Measurements from ENCODE around the gene UBASH3A. TPM values are rescaled to one million over a fixed set of nuclear protein-coding genes. Genes with fewer than 3 reads are reported as not detected.

The UBASH3A gene
- total and polyA plus RNA-seq, 12 donors, result 0.09 to 1.2 (median 0.44) TPM; not detected in 2

- DNase-seq, result no peak
- intact Hi-C loops (cut with DNase I), result no loop called here
- Histone ChIP-seq H3K36me3 (replicated peaks in 1 of 2) (no peaks in the 10 kb centered on the region), H3K27me3 (no peaks in the 10 kb centered on the region), H3K9me3 (replicated peaks in 1 of 3) (no peaks in the 10 kb centered on the region), H3K27ac (no peak overlapping the region), H3K4me1 (replicated peaks in 1 of 2) (peaks cover 0 to 9% of the 10 kb centered on the region in 2 donors), H3K4me3 (no peak overlapping the region)
- WGBS, 4 donors, result 76 to 87% (median 81%) methylated on average over 9 to 10 of the region's 10 CpGs
- TF ChIP-seq POLR2A (IDR thresholded peaks at IDR 0.05) (no peak), CTCF (IDR thresholded peaks at IDR 0.05) (no peak)
These were observed 24.2 kb downstream of the UBASH3A start for GRCh38 chr21:42427809-42428419.

- Histone ChIP-seq H3K27me3 (no peaks in the 10 kb centered on the region), H3K4me3 (no peak overlapping the region), H3K4me1 (replicated peaks in 1 of 2) (peaks cover 0 to 9% of the 10 kb centered on the region in 2 donors), H3K27ac (no peak overlapping the region), H3K9me3 (replicated peaks in 1 of 3) (no peaks in the 10 kb centered on the region), H3K36me3 (replicated peaks in 1 of 2) (no peaks in the 10 kb centered on the region)
- no peak for DNase-seq
- no peak for TF ChIP-seq POLR2A (IDR thresholded peaks at IDR 0.05)
- no peak for TF ChIP-seq CTCF (IDR thresholded peaks at IDR 0.05)
- intact Hi-C loops (cut with DNase I), result no loop called here
- WGBS, 4 donors, result 100% methylated on average over 1 of the region's 1 CpG
These were observed 25.3 kb downstream of the UBASH3A start for GRCh38 chr21:42429021-42429420.

- no peak for DNase-seq
- Histone ChIP-seq H3K9me3 (replicated peaks in 1 of 3) (no peaks in the 10 kb centered on the region), H3K27ac (no peak overlapping the region), H3K4me3 (no peak overlapping the region), H3K27me3 (no peaks in the 10 kb centered on the region), H3K36me3 (replicated peaks in 1 of 2) (no peaks in the 10 kb centered on the region), H3K4me1 (replicated peaks in 1 of 2) (peaks cover 0 to 9% of the 10 kb centered on the region in 2 donors)
- TF ChIP-seq CTCF (IDR thresholded peaks at IDR 0.05) (no peak), POLR2A (IDR thresholded peaks at IDR 0.05) (no peak)
- intact Hi-C loops (cut with DNase I), result no loop called here
- WGBS, 4 donors, result 61 to 74% (median 62%) methylated on average over 8 to 9 of the region's 9 CpGs
These were observed 26.2 kb downstream of the UBASH3A start for GRCh38 chr21:42429856-42430255.

GRCh38 chr21:42430521-42430920 is 26.8 kb downstream of the UBASH3A start:
- Histone ChIP-seq H3K4me3 (no peak overlapping the region), H3K4me1 (replicated peaks in 1 of 2) (peaks cover 0 to 9% of the 10 kb centered on the region in 2 donors), H3K9me3 (replicated peaks in 1 of 3) (no peaks in the 10 kb centered on the region), H3K27ac (no peak overlapping the region), H3K36me3 (replicated peaks in 1 of 2) (no peaks in the 10 kb centered on the region), H3K27me3 (no peaks in the 10 kb centered on the region)
- intact Hi-C loops (cut with DNase I), result no loop called here
- DNase-seq, result no peak
- no peak for TF ChIP-seq CTCF (IDR thresholded peaks at IDR 0.05)
- TF ChIP-seq POLR2A (IDR thresholded peaks at IDR 0.05), result no peak
- WGBS, 4 donors, result 82 to 96% (median 91%) methylated on average over 3 to 6 of the region's 6 CpGs
